Measurements from ENCODE around the gene KCNJ10. TPM values are rescaled to one million over a fixed set of nuclear protein-coding genes. Genes with fewer than 3 reads are reported as not detected.

The KCNJ10 gene
- total and polyA plus RNA-seq, 2 of the 13 experiments (the other 11 are each of a cell fraction or from before 2014, with no cell fraction given) = 4.4 to 10.3 TPM

- ATAC-seq (no peak), FAIRE-seq (no peak), DNase-seq (ENCODE audit: low spot score) (no peak)
- TF ChIP-seq ATF7-NPFF (CRISPR knock-in tag; IDR thresholded peaks at IDR 0.05; ENCODE audit: low read depth) = no peak
- no peak for TF ChIP-seq SOX6 (IDR thresholded peaks at IDR 0.05)
- TF ChIP-seq SOX6 (CRISPR knock-in tag; IDR thresholded peaks at IDR 0.05) = no peak
- TF ChIP-seq MTA1 (CRISPR knock-in tag; IDR thresholded peaks at IDR 0.05; ENCODE audit: borderline replicate concordance) = no peak
- TF ChIP-seq, protein P1, sequence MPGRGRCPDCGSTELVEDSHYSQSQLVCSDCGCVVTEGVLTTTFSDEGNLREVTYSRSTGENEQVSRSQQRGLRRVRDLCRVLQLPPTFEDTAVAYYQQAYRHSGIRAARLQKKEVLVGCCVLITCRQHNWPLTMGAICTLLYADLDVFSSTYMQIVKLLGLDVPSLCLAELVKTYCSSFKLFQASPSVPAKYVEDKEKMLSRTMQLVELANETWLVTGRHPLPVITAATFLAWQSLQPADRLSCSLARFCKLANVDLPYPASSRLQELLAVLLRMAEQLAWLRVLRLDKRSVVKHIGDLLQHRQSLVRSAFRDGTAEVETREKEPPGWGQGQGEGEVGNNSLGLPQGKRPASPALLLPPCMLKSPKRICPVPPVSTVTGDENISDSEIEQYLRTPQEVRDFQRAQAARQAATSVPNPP (CRISPR knock-in tag; IDR thresholded peaks at IDR 0.05) = no peak
- TF ChIP-seq KLF9 (CRISPR knock-in tag; IDR thresholded peaks at IDR 0.05; ENCODE audit: low read depth) = no peak
- TF ChIP-seq ZIK1 (CRISPR knock-in tag; IDR thresholded peaks at IDR 0.05; ENCODE audit: borderline replicate concordance, low read depth) = no peak
- no peak for TF ChIP-seq RAD51 (IDR thresholded peaks at IDR 0.05; ENCODE audit: borderline replicate concordance)
- TF ChIP-seq ZNF761 (CRISPR knock-in tag; conservative IDR thresholded peaks at IDR 0.05) = no peak
- TF ChIP-seq ZNF205 (CRISPR knock-in tag; IDR thresholded peaks at IDR 0.05) = no peak
- no peak for TF ChIP-seq ZSCAN9 (CRISPR knock-in tag; IDR thresholded peaks at IDR 0.05; ENCODE audit: borderline replicate concordance)
- H3K9me3 ChIP-seq (ENCODE audit: low read length) = no peaks in the 10 kb centered on the region
- H3K79me2 ChIP-seq (ENCODE audit: insufficient read depth, low read length) = no peaks in the 10 kb centered on the region
- ChIA-PET POLR2A (no interaction called here), CTCF (ENCODE audit: low intra/inter-chr PET ratio, low total read pairs) (no interaction called here)
- H3K27me3 ChIP-seq (ENCODE audit: control insufficient read depth in 1 of 2, insufficient read depth in 2 of 2, low read length in 2 of 2) = peaks cover 1 to 15% of the 10 kb centered on the region in 2 experiments; a peak in 2 of 5 replicates
- in situ Hi-C loops (cut with HindIII; ENCODE audit: extremely low pct_ligation_motif_present, low pct_unique_long_range_greater_than_20kb) = no loop called here
- H4K20me1 ChIP-seq (ENCODE audit: insufficient read depth, low read length) = no peaks in the 10 kb centered on the region
- intact Hi-C loops (cut with micrococcal nuclease; ENCODE audit: unreplicated experiment) = no loop called here
- H2AFZ ChIP-seq (ENCODE audit: low read length) = no peak overlapping the region
- BruUV-seq (replicated peaks) = no TSS peak
- H3K4me1 ChIP-seq (ENCODE audit: insufficient read depth, low read length) = no peaks in the 10 kb centered on the region
- no peaks in the 10 kb centered on the region for H3K36me3 ChIP-seq (replicated peaks in 1 of 2; ENCODE audit: control insufficient read depth in 1 of 2, insufficient read depth in 2 of 2, low read length in 2 of 2)
- H3K27ac ChIP-seq (ENCODE audit: extremely low read length, insufficient read depth, low read length) = no peak overlapping the region
- H3K9ac ChIP-seq (ENCODE audit: insufficient read depth, low read depth, low read length) = no peak overlapping the region
- no peak overlapping the region for H3K4me3 ChIP-seq (replicated peaks in 1 of 3; ENCODE audit: insufficient read depth in 1 of 3, low read depth in 2 of 3, low read length in 3 of 3)
- H3K4me2 ChIP-seq (ENCODE audit: low read depth, low read length) = no peak overlapping the region
- WGBS (ENCODE audit: low lambda C conversion rate) = 64% methylated on average over 7 of the region's 7 CpGs
These were observed 89.2 kb downstream of the KCNJ10 start for GRCh38 chr1:159980786-159981185.

Data from HepG2 (cell line).